ENCODE measurements around the gene MAD1L1.
"Not testable (repeated sequence)": the region's sequence is repeated elsewhere in the genome, so short reads cannot be mapped to it uniquely, and the experiment has no call there.

The MAD1L1 gene

GRCh38 chr7:1818575-1819258, 414.0 kb downstream of the MAD1L1 start:
- no peaks in the 10 kb centered on the region for H3K9me3 Mint-ChIP-seq
- no peaks in the 10 kb centered on the region for H3K36me3 Mint-ChIP-seq (ENCODE audit: low read depth)
- TF ChIP-seq CTCF (IDR thresholded peaks at IDR 0.05) = no peak
- H3K4me1 Mint-ChIP-seq = peaks cover 31% of the 10 kb centered on the region
- no peak for DNase-seq
- no peak overlapping the region for H3K27ac Mint-ChIP-seq
- H3K4me3 Mint-ChIP-seq = peak overlapping the region; percentile 24
- H3K27me3 Mint-ChIP-seq (ENCODE audit: low read depth, poor library complexity) = no peaks in the 10 kb centered on the region

DNA sequence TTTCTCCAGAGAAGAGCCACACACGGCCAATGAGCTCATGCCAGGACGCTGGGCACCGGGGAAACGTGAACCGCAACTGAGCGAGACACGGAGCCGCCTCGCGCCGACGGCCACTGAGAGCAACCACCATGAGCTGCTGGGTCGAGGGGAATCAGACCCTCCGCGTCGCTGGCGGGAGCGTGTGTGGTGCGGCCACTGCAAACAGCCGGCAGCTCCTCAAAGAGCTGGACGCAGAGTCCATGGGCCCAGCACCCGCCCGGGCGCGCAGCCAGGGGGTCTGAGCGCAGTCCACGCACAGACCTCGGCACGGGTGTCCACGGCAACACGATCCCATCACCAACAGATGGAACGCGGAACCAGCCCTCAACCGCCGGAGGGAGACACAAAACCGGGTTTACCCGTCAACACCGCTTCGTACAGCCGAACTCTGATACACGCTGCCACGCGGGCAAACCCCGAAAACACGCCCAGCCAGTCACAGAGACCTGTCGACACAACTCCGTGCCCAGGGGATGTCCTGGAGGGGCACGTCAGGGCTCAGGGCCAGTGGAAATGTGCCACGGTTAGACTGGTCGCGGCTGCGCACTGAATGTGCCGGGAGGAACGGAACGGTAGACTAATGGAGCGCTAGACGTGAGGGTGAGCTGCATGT, 415.6 kb downstream of the MAD1L1 start:
- Mint-ChIP-seq H3K27me3 (ENCODE audit: low read depth, poor library complexity) (no peaks in the 10 kb centered on the region), H3K27ac (no peak overlapping the region), H3K36me3 (ENCODE audit: low read depth) (no peaks in the 10 kb centered on the region), H3K4me1 (peaks cover 37% of the 10 kb centered on the region), H3K4me3 (peak overlapping the region; percentile 52), H3K9me3 (no peaks in the 10 kb centered on the region)
- DNase-seq = no peak
- no peak for TF ChIP-seq CTCF (IDR thresholded peaks at IDR 0.05)

GRCh38 chr7:1816451-1816850, 416.3 kb downstream of the MAD1L1 start:
- H3K27me3 Mint-ChIP-seq (ENCODE audit: low read depth, poor library complexity); H3K27ac Mint-ChIP-seq; H3K9me3 Mint-ChIP-seq; H3K36me3 Mint-ChIP-seq (ENCODE audit: low read depth): not testable (repeated sequence)
- Mint-ChIP-seq H3K4me1 (peaks cover 42% of the 10 kb centered on the region), H3K4me3 (peak overlapping the region; percentile 52)
- DNase-seq = peak; percentile 41

- H3K4me3 Mint-ChIP-seq; H3K27me3 Mint-ChIP-seq (ENCODE audit: low read depth, poor library complexity); H3K27ac Mint-ChIP-seq; DNase-seq; H3K36me3 Mint-ChIP-seq (ENCODE audit: low read depth); H3K9me3 Mint-ChIP-seq: not testable (repeated sequence)
- peaks cover 42% of the 10 kb centered on the region for H3K4me1 Mint-ChIP-seq
These were observed 417.0 kb downstream of the MAD1L1 start for GRCh38 chr7:1815551-1816281.

DNA sequence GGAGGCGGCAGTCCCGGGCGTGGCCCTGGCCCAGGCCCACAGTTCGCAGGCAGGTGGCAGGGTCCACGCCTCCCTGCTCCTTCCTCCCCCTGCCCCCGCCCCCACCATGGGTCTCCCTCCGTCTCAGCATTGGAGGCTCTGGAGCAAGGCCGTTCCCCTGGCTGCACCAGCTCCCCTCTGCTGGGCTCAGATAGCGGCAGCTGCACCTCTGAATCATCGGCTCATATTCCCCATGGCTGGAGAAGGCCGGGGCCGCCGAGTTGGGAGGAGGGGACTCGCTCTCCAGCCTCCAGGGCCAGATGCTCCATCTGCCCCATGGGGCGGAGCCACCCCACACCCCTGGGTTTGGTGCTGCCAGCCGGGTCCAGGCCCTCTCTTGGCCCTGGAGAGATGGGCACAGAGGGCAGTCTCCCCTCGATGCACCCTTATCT, 417.7 kb downstream of the MAD1L1 start:
- no peak for DNase-seq
- H3K27ac Mint-ChIP-seq = no peak overlapping the region
- H3K27me3 Mint-ChIP-seq (ENCODE audit: low read depth, poor library complexity) = no peaks in the 10 kb centered on the region
- no peaks in the 10 kb centered on the region for H3K9me3 Mint-ChIP-seq
- H3K4me1 Mint-ChIP-seq = peaks cover 46% of the 10 kb centered on the region
- no peak for TF ChIP-seq CTCF (IDR thresholded peaks at IDR 0.05)
- no peaks in the 10 kb centered on the region for H3K36me3 Mint-ChIP-seq (ENCODE audit: low read depth)
- no peak overlapping the region for H3K4me3 Mint-ChIP-seq

DNA sequence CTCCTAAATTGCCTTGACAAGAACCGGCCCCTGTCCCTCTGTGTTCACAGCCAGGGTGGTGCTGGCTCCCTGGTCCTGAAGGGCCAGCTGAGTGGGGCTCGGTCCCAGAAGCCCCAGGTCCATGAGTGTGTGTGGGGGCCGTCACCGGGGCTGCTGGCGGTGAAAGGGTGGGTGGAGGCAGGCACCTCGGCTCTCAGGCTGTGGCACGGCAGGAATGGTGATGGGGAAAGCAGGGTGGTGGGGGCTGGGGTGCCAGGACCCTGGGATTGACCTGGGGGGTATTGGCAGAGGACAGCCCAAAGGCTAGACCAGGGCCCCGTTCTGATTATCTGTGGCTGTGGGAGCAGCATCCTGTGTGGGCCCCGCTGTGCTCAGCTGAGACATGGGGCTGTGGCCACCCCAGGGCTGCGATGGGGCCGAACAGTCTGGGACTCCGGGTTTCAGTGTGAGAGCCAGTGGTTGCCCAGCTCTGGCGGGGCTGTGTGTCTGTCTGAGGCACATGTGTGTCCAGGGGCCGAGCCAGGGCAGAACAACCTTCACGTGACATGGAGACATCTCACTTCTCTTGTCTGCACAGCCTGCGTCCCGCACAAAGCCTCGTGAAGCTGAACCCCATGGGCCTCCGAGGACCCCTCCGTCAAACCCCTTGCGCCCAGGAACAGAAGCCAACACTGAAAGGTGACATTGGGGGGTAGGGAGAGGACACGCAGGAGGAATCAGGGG, 418.5 kb downstream of the MAD1L1 start:
- TF ChIP-seq CTCF (IDR thresholded peaks at IDR 0.05) = no peak
- Mint-ChIP-seq H3K4me3 (no peak overlapping the region), H3K27ac (no peak overlapping the region), H3K4me1 (peaks cover 39% of the 10 kb centered on the region), H3K27me3 (ENCODE audit: low read depth, poor library complexity) (no peaks in the 10 kb centered on the region), H3K9me3 (no peaks in the 10 kb centered on the region), H3K36me3 (ENCODE audit: low read depth) (no peaks in the 10 kb centered on the region)
- no peak for DNase-seq

Data from nephron progenitor cell (in vitro differentiated cells).